Liver (tissue), 9 donors: ENCODE data around the gene CACNA1I. TPM values are rescaled to one million over a fixed set of nuclear protein-coding genes. Genes with fewer than 3 reads are reported as not detected.

Source experiments
- DNase-seq: peaks from one replicate; pipeline ENCODE4 v3.0.0-alpha.2; 2017; ENCODE audit warnings: low spot score
- H3K27ac ChIP-seq, 2 donors: one replicate each; pipeline ENCODE4 v1.7.0; 2013; ENCODE audit warnings: inconsistent platforms in 2 of 2, low read length in 2 of 2, control low read depth in 1 of 2, low read depth in 1 of 2, mild to moderate bottlenecking in 1 of 2
- H3K27me3 ChIP-seq, 4 donors: one replicate each; pipeline versions ENCODE4 v1.6.1 to v1.7.0; 2013; ENCODE audit warnings: low read length in 3 of 4, inconsistent platforms in 1 of 4, mild to moderate bottlenecking in 1 of 4, moderate library complexity in 1 of 4; ENCODE audit not compliant: control insufficient read depth in 4 of 4, insufficient read depth in 4 of 4
- H3K36me3 ChIP-seq, 4 donors: one replicate each; pipeline versions ENCODE4 v1.6.1 to v1.7.0; 2013; ENCODE audit warnings: low read length in 3 of 4, mild to moderate bottlenecking in 3 of 4, low read depth in 1 of 4, moderate library complexity in 1 of 4; ENCODE audit not compliant: control insufficient read depth in 4 of 4, insufficient read depth in 3 of 4
- H3K4me1 ChIP-seq, 4 donors: one replicate each; pipeline versions ENCODE4 v1.6.1 to v1.7.0; 2013; ENCODE audit warnings: low read length in 3 of 4, mild to moderate bottlenecking in 3 of 4, moderate library complexity in 1 of 4; ENCODE audit not compliant: control insufficient read depth in 4 of 4, insufficient read depth in 4 of 4
- H3K4me3 ChIP-seq, 3 donors: one replicate each; pipeline versions ENCODE4 v1.6.1 to v1.7.0; 2013; ENCODE audit warnings: low read length in 3 of 3, control low read depth in 1 of 3, low read depth in 1 of 3, mild to moderate bottlenecking in 1 of 3
- H3K9ac ChIP-seq, 2 donors: one replicate each; pipeline ENCODE4 v1.7.0; 2013; ENCODE audit warnings: low read length in 2 of 2, mild to moderate bottlenecking in 2 of 2, moderate library complexity in 2 of 2, control low read depth in 1 of 2, low read depth in 1 of 2
- H3K9me3 ChIP-seq, 4 donors: one replicate each; pipeline versions ENCODE4 v1.6.1 to v1.7.0; 2013; ENCODE audit warnings: low read length in 3 of 4; ENCODE audit not compliant: control insufficient read depth in 4 of 4
- EGR1 ChIP-seq, 2 donors: IDR thresholded peaks; 2 replicates each; pipeline ENCODE4 v1.6.1; 2016 to 2018; ENCODE audit warnings: antibody characterized with exemption in 2 of 2, low read depth in 2 of 2
- FOXA1 ChIP-seq: IDR thresholded peaks from 2 replicates; pipeline ENCODE4 v1.6.1; 2016; ENCODE audit warnings: antibody characterized with exemption
- FOXA2 ChIP-seq: IDR thresholded peaks from 2 replicates; pipeline ENCODE4 v1.6.1; 2016; ENCODE audit warnings: antibody characterized with exemption
- GABPA ChIP-seq, 2 donors: IDR thresholded peaks in 1 of 2; conservative IDR thresholded peaks in 1 of 2; 2 replicates each; pipeline ENCODE4 v1.6.1; 2016; ENCODE audit warnings: antibody characterized with exemption in 2 of 2, mild to moderate bottlenecking in 1 of 2, moderate library complexity in 1 of 2
- HNF4A ChIP-seq, 2 donors: conservative IDR thresholded peaks; 2 replicates each; pipeline ENCODE4 v1.6.1; 2016; ENCODE audit warnings: antibody characterized with exemption in 2 of 2, mild to moderate bottlenecking in 2 of 2
- HNF4G ChIP-seq: IDR thresholded peaks from 2 replicates; pipeline ENCODE4 v1.6.1; 2016; ENCODE audit warnings: antibody characterized with exemption
- JUND ChIP-seq, 2 donors: IDR thresholded peaks; 2 replicates each; pipeline ENCODE4 v1.6.1; 2016; ENCODE audit warnings: antibody characterized with exemption in 2 of 2
- MAX ChIP-seq: IDR thresholded peaks from 2 replicates; pipeline ENCODE4 v1.6.1; 2016; ENCODE audit warnings: antibody characterized with exemption
- NR2F2 ChIP-seq: IDR thresholded peaks from 2 replicates; pipeline ENCODE4 v1.6.1; 2016; ENCODE audit warnings: antibody characterized with exemption
- RAD21 ChIP-seq, 2 donors: IDR thresholded peaks; 2 replicates each; pipeline ENCODE4 v1.6.1; 2016; ENCODE audit warnings: antibody characterized with exemption in 2 of 2, mild to moderate bottlenecking in 2 of 2
- REST ChIP-seq: IDR thresholded peaks from 2 replicates; pipeline ENCODE4 v1.6.1; 2016; ENCODE audit warnings: antibody characterized with exemption, mild to moderate bottlenecking
- RXRA ChIP-seq, 2 donors: IDR thresholded peaks; 2 replicates each; pipeline ENCODE4 v1.6.1; 2017 to 2018; ENCODE audit warnings: antibody characterized with exemption in 2 of 2, mild to moderate bottlenecking in 1 of 2
- SP1 ChIP-seq: IDR thresholded peaks from 2 replicates; pipeline ENCODE4 v1.6.1; 2018; ENCODE audit warnings: antibody characterized with exemption, mild to moderate bottlenecking
- TAF1 ChIP-seq: conservative IDR thresholded peaks from 2 replicates; pipeline ENCODE4 v1.6.1; 2016; ENCODE audit warnings: antibody characterized with exemption, mild to moderate bottlenecking
- YY1 ChIP-seq: IDR thresholded peaks from 2 replicates; pipeline ENCODE4 v1.6.1; 2016; ENCODE audit warnings: antibody characterized with exemption, mild to moderate bottlenecking
- ZBTB33 ChIP-seq: IDR thresholded peaks from 2 replicates; pipeline ENCODE4 v1.6.1; 2016; ENCODE audit warnings: antibody characterized with exemption
- WGBS: extraction: QIAGEN DNeasy Blood & Tissue Kit; methylation state at CpG from one replicate; pipeline ENCODE4 v1.1.7; 2013; 5-methylcytosine and 5-hydroxymethylcytosine counted together
- polyA plus RNA-seq, 2 donors: library from polyadenylated mRNA; stranded (reverse) in 1 of 2; unstranded in 1 of 2; fragments of 200-250 nt in 1 of 2; fragments of >200 nt in 1 of 2; fragmentation: Nextera tagmentation in 1 of 2; extraction: Ambion mirVana in 1 of 2; gene quantifications; one replicate each; pipeline versions ENCODE4 v1.2.1 to v1.2.3, GENCODE V29; 2013 to 2015
- total RNA-seq, 2 donors: library from RNA; depleted of rRNA; stranded (reverse); fragments of >200 nt; gene quantifications; one replicate each; pipeline ENCODE4 v1.2.3, GENCODE V29; 2014
- TF ChIP-seq, protein P1 (sequence below): IDR thresholded peaks from 2 replicates; pipeline ENCODE4 v1.6.1; 2016; ENCODE audit warnings: antibody characterized with exemption
- TF ChIP-seq, protein P2 (sequence below): fragments of 150-350 bp; IDR thresholded peaks from 2 replicates; pipeline ENCODE4 v1.5.1; 2017; ENCODE audit warnings: improper control_type of control experiment, low read depth, low read length; ENCODE audit not compliant: missing input control
- donor health status: healthy.
- donor health status: healthy.
- donor health status: healthy.
- donor health status: healthy.
- donor health status: healthy.

The CACNA1I gene
- total and polyA plus RNA-seq, 4 donors, result under 0.01 to 0.14 (median 0.01) TPM; not detected in 1

DNA sequence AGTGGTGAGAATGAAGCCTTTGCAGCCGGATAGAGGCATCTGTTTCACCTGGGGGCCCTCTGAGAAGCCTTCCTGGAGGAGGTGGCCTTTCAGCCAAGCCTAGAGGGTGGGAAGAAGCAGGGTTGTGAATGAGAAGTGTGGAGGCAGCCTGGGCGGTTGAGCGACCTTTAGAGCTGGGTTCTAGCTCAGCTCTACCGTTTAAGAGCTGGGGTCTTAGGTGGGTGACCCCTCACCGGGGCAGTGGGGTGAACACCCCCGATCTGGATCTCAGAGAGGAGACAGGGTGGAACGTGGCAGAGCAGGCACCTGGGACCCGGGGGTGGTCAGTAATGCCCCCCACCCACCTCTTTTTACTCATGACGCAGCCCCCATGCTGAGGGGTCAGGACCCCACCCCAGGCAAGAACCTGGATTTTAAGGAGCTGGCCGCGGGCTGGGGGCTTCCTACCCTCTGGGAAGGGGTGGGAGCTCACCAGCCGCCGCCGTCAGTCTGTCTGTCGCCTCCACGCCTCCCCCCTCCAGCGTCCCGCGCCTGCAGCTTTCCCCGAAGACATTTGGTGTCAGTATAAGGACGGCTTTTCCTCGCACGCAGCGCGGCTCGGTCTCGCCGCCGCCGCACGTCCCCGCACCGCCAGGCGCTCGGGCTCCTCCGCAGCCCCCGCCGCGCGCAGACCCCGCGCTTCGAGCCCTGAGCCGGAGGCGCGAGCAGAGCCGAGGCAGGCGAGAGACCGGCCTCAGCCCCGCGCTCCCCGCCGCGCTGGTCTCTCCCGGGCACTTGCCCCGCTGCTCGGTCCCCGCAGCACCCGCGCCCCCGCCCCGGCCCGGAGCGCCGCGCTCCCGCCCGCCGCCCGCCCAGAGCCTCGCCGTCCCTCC is 13.3 kb upstream of the CACNA1I start:
- no peak overlapping the region for H3K27ac ChIP-seq
- no peak overlapping the region for H3K9ac ChIP-seq
- TF ChIP-seq MAX (no peak), RXRA (IDR thresholded peaks at IDR 0.05) (no peak), ZBTB33 (no peak), FOXA1 (no peak), NR2F2 (no peak), JUND (IDR thresholded peaks at IDR 0.05) (no peak), REST (no peak), RAD21 (IDR thresholded peaks at IDR 0.05) (no peak), GABPA (IDR thresholded peaks at IDR 0.05 in 1 of 2, conservative IDR thresholded peaks at IDR 0.05 in 1 of 2) (no peak), FOXA2 (no peak), EGR1 (IDR thresholded peaks at IDR 0.05; ENCODE audit: low read depth in 2 of 2) (no peak), YY1 (no peak), HNF4G (no peak), SP1 (no peak), HNF4A (conservative IDR thresholded peaks at IDR 0.05) (no peak), TAF1 (no peak)
- TF ChIP-seq, protein P1, sequence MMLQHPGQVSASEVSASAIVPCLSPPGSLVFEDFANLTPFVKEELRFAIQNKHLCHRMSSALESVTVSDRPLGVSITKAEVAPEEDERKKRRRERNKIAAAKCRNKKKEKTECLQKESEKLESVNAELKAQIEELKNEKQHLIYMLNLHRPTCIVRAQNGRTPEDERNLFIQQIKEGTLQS, result no peak
- TF ChIP-seq, protein P2, sequence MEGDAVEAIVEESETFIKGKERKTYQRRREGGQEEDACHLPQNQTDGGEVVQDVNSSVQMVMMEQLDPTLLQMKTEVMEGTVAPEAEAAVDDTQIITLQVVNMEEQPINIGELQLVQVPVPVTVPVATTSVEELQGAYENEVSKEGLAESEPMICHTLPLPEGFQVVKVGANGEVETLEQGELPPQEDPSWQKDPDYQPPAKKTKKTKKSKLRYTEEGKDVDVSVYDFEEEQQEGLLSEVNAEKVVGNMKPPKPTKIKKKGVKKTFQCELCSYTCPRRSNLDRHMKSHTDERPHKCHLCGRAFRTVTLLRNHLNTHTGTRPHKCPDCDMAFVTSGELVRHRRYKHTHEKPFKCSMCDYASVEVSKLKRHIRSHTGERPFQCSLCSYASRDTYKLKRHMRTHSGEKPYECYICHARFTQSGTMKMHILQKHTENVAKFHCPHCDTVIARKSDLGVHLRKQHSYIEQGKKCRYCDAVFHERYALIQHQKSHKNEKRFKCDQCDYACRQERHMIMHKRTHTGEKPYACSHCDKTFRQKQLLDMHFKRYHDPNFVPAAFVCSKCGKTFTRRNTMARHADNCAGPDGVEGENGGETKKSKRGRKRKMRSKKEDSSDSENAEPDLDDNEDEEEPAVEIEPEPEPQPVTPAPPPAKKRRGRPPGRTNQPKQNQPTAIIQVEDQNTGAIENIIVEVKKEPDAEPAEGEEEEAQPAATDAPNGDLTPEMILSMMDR, result no peak
- 7% methylated on average over 72 of the region's 72 CpGs for WGBS
- H3K27me3 ChIP-seq, result peaks cover 0 to 13% (median 5%) of the 10 kb centered on the region in 4 donors
- no peak for DNase-seq
- no peaks in the 10 kb centered on the region for H3K36me3 ChIP-seq
- peak overlapping the region in 1 of 3 donors; percentile 22 for H3K4me3 ChIP-seq
- no peaks in the 10 kb centered on the region for H3K9me3 ChIP-seq
- H3K4me1 ChIP-seq, result peaks cover 0 to 6% (median 4%) of the 10 kb centered on the region in 4 donors
